DND-41 (cell line): Measurements from ENCODE around the gene SLC17A4.

Experiments
- ATAC-seq: fragments of 200-7000 bp; cut with Tn5 transposase; 3 replicates; pipeline ENCODE4 v1.9.1; 2021; ENCODE audit warnings: low read depth; ENCODE audit not compliant: insufficient read depth
- DNase-seq: peaks from one replicate; pipeline ENCODE4 v3.0.0-alpha.2; 2020
- H2AFZ ChIP-seq: 2 replicates; pipeline ENCODE4 v1.6.0; 2012; ENCODE audit warnings: low read depth, low read length
- H3K27ac ChIP-seq: 2 replicates; pipeline ENCODE4 v1.5.1; 2012; ENCODE audit warnings: low read length, inconsistent platforms
- H3K27me3 ChIP-seq: fragments of 200-600 bp; sonication (generic); 2 replicates; pipeline ENCODE4 v1.6.0; 2012; ENCODE audit warnings: low read length, mild to moderate bottlenecking, inconsistent platforms; ENCODE audit not compliant: insufficient read depth, poor library complexity
- H3K36me3 ChIP-seq: 2 replicates; pipeline ENCODE4 v1.5.1; 2012; ENCODE audit warnings: low read length, inconsistent platforms; ENCODE audit not compliant: insufficient read depth
- H3K4me1 ChIP-seq: 2 replicates; pipeline ENCODE4 v1.5.1; 2012; ENCODE audit warnings: mild to moderate bottlenecking, low read length; ENCODE audit not compliant: insufficient read depth
- H3K4me2 ChIP-seq: 2 replicates; pipeline ENCODE4 v1.6.0; 2012; ENCODE audit warnings: mild to moderate bottlenecking, moderate library complexity, low read length, inconsistent platforms; ENCODE audit not compliant: insufficient read depth
- H3K4me3 ChIP-seq, 2 experiments: fragments of 200-600 bp in 1 of 2; shearing (Covaris generic) in 1 of 2; 2 replicates each; pipeline ENCODE4 v1.5.1; 2012 to 2016; ENCODE audit warnings: inconsistent platforms in 2 of 2, low read length in 2 of 2, mild to moderate bottlenecking in 2 of 2, low read depth in 1 of 2, moderate library complexity in 1 of 2
- H3K79me2 ChIP-seq: 2 replicates; pipeline ENCODE4 v1.6.0; 2012; ENCODE audit warnings: low read length, inconsistent platforms; ENCODE audit not compliant: insufficient read depth
- H3K9ac ChIP-seq: 2 replicates; pipeline ENCODE4 v1.6.0; 2012; ENCODE audit warnings: low read depth, mild to moderate bottlenecking, inconsistent platforms, low read length, moderate library complexity
- H3K9me3 ChIP-seq: 2 replicates; pipeline ENCODE4 v1.5.1; 2012; ENCODE audit warnings: low read length, moderate library complexity, mild to moderate bottlenecking, inconsistent platforms; ENCODE audit not compliant: insufficient read depth, severe bottlenecking
- H4K20me1 ChIP-seq: 2 replicates; pipeline ENCODE4 v1.6.0; 2012; ENCODE audit warnings: low read length; ENCODE audit not compliant: insufficient read depth
- CTCF ChIP-seq: IDR thresholded peaks from 2 replicates; pipeline ENCODE4 v1.5.1; 2012; ENCODE audit warnings: borderline replicate concordance, low read length, moderate library complexity, mild to moderate bottlenecking; ENCODE audit not compliant: poor library complexity, severe bottlenecking; ENCODE audit errors: extremely low read depth
- EZH2 ChIP-seq: IDR thresholded peaks from 3 replicates; pipeline ENCODE4 v1.6.1; 2012; ENCODE audit warnings: borderline replicate concordance, low read depth, mild to moderate bottlenecking, moderate library complexity, low read length, inconsistent platforms; ENCODE audit not compliant: severe bottlenecking

Gene SLC17A4

DNA sequence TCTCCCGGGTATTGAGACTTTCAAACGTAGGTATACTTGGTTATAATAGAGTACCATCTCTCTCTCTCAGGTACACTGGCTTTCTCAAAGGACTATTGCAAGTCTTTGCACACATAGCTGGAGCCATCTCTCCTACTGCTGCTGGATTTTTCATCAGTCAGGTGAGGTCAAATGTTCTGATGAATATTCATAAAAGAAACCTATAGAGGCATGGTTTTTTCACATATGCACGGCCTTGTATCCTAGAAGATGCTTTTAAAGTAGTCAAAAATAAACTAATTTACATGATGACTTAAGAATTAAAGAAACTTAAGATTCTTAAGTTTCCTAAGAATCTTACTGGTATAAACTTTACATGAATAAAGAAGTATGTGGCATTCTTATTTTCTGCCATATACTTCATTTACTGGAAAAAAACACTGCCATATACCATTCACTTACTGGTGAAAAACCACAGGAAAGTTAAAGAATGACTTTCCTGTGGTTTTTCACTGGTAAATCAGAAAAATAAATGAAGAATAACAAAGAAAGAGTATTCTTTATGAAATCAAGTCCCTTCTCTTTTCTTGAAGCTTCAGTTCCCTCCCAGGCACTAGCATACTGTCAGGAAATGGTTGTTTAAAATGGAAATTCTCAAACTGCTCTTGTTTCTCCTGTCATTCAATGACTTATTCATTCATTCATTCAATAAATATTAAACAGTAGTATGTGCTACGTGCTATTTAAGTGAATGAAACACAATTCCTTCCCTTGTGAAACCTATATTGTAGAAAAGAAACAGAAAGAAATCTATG lies 23.5 kb downstream of the SLC17A4 start:
- no peak for ATAC-seq
- no peaks in the 10 kb centered on the region for H3K9me3 ChIP-seq
- no peaks in the 10 kb centered on the region for H3K79me2 ChIP-seq

GRCh38 chr6:25781134-25781533 lies 26.6 kb downstream of the SLC17A4 start:
- no peaks in the 10 kb centered on the region for H3K27me3 ChIP-seq
- DNase-seq, result no peak
- no peaks in the 10 kb centered on the region for H3K79me2 ChIP-seq
- H3K4me3 ChIP-seq, result no peak overlapping the region
- H3K36me3 ChIP-seq, result no peaks in the 10 kb centered on the region
- no peaks in the 10 kb centered on the region for H3K9me3 ChIP-seq
- H3K4me1 ChIP-seq, result no peaks in the 10 kb centered on the region
- H3K4me2 ChIP-seq, result no peak overlapping the region
- no peak overlapping the region for H3K9ac ChIP-seq
- H4K20me1 ChIP-seq, result no peaks in the 10 kb centered on the region
- H2AFZ ChIP-seq, result no peak overlapping the region
- H3K27ac ChIP-seq, result no peak overlapping the region
- no peak for TF ChIP-seq CTCF
- TF ChIP-seq EZH2, result no peak
- no peak for ATAC-seq

More for the DNA sequence above, 23.5 kb downstream of the SLC17A4 start:
- no peak overlapping the region for H3K4me2 ChIP-seq
- H3K36me3 ChIP-seq, result no peaks in the 10 kb centered on the region
- H2AFZ ChIP-seq, result no peak overlapping the region
- H3K4me3 ChIP-seq, result no peak overlapping the region
- TF ChIP-seq EZH2, result no peak
- no peak for TF ChIP-seq CTCF
- H4K20me1 ChIP-seq, result no peaks in the 10 kb centered on the region
- no peak overlapping the region for H3K9ac ChIP-seq
- no peaks in the 10 kb centered on the region for H3K27me3 ChIP-seq
- DNase-seq, result no peak
- no peaks in the 10 kb centered on the region for H3K4me1 ChIP-seq
- H3K27ac ChIP-seq, result no peak overlapping the region

- no peaks in the 10 kb centered on the region for H3K79me2 ChIP-seq
- no peaks in the 10 kb centered on the region for H4K20me1 ChIP-seq
- H3K4me1 ChIP-seq, result no peaks in the 10 kb centered on the region
- H3K9me3 ChIP-seq, result no peaks in the 10 kb centered on the region
- no peak overlapping the region for H3K4me2 ChIP-seq
- no peaks in the 10 kb centered on the region for H3K27me3 ChIP-seq
- no peak overlapping the region for H2AFZ ChIP-seq
- ATAC-seq (no peak), DNase-seq (no peak)
- H3K9ac ChIP-seq, result no peak overlapping the region
- no peak overlapping the region for H3K4me3 ChIP-seq
- H3K27ac ChIP-seq, result no peak overlapping the region
- TF ChIP-seq CTCF (no peak), EZH2 (no peak)
- no peaks in the 10 kb centered on the region for H3K36me3 ChIP-seq
Observed at GRCh38 chr6:25787428-25787827, 32.9 kb downstream of the SLC17A4 start.
